SK-N-SH treated with all-trans-retinoic acid at 6 μM for 48 hours (cell line): ENCODE data around the gene ZNF185.

Source experiments
- ATAC-seq: fragments of 200-7000 bp; cut with Tn5 transposase; 3 replicates; pipeline ENCODE4 v1.9.1; 2020; ENCODE audit warnings: mild to moderate bottlenecking, moderate library complexity
- BACH2 ChIP-seq: fragments of 250-450 bp; sonication (Bioruptor Pico); IDR thresholded peaks from 2 replicates; pipeline ENCODE4 v1.9.0; 2021; ENCODE audit warnings: mild to moderate bottlenecking, borderline replicate concordance
- CREB5 ChIP-seq: fragments of 250-450 bp; sonication (Bioruptor Pico); IDR thresholded peaks from 2 replicates; pipeline ENCODE4 v1.5.1; 2020; ENCODE audit warnings: low read depth, mild to moderate bottlenecking, moderate library complexity
- CSDC2 ChIP-seq: fragments of 250-450 bp; sonication (Bioruptor Pico); IDR thresholded peaks from 2 replicates; pipeline ENCODE4 v1.5.0; 2020; ENCODE audit warnings: mild to moderate bottlenecking, moderate library complexity
- CSRNP3 ChIP-seq: fragments of 250-450 bp; sonication (Bioruptor Pico); IDR thresholded peaks from 2 replicates; pipeline ENCODE4 v1.5.1; 2021; ENCODE audit warnings: mild to moderate bottlenecking, moderate library complexity
- ESRRG ChIP-seq: fragments of 250-450 bp; sonication (Bioruptor Pico); IDR thresholded peaks from 2 replicates; pipeline ENCODE4 v1.6.1; 2021; ENCODE audit warnings: mild to moderate bottlenecking
- GLIS3 ChIP-seq: fragments of 250-450 bp; sonication (Bioruptor Pico); IDR thresholded peaks from 2 replicates; pipeline ENCODE4 v1.5.0; 2020; ENCODE audit warnings: mild to moderate bottlenecking, moderate library complexity
- ISL1 ChIP-seq: fragments of 250-450 bp; sonication (Bioruptor Pico); IDR thresholded peaks from 2 replicates; pipeline ENCODE4 v2.1.2; 2022; ENCODE audit warnings: mild to moderate bottlenecking, moderate library complexity
- OSR1 ChIP-seq: fragments of 250-450 bp; sonication (Bioruptor Pico); IDR thresholded peaks from 2 replicates; pipeline ENCODE4 v1.8.0; 2022; ENCODE audit warnings: moderate library complexity, mild to moderate bottlenecking, inconsistent platforms
- POU6F1 ChIP-seq: fragments of 250-450 bp; sonication (Bioruptor Pico); IDR thresholded peaks from 2 replicates; pipeline ENCODE4 v1.8.0; 2021; ENCODE audit warnings: low read depth, mild to moderate bottlenecking, moderate library complexity, borderline replicate concordance
- PPARA ChIP-seq: fragments of 250-450 bp; sonication (Bioruptor Pico); IDR thresholded peaks from 2 replicates; pipeline ENCODE4 v1.5.0; 2020; ENCODE audit warnings: mild to moderate bottlenecking, borderline replicate concordance
- SNAI2 ChIP-seq: fragments of 250-450 bp; sonication (Bioruptor Pico); IDR thresholded peaks from 2 replicates; pipeline ENCODE4 v1.5.0; 2020; ENCODE audit warnings: mild to moderate bottlenecking, moderate library complexity
- TOX ChIP-seq: fragments of 250-450 bp; sonication (Bioruptor Pico); IDR thresholded peaks from 2 replicates; pipeline ENCODE4 v1.8.0; 2021; ENCODE audit warnings: mild to moderate bottlenecking, moderate library complexity, borderline replicate concordance
- ZC3H10 ChIP-seq: fragments of 250-450 bp; sonication (Bioruptor Pico); IDR thresholded peaks from 2 replicates; pipeline ENCODE4 v1.5.1; 2021; ENCODE audit warnings: mild to moderate bottlenecking, moderate library complexity
- ZFP3 ChIP-seq: fragments of 250-450 bp; sonication (Bioruptor Pico); IDR thresholded peaks from 2 replicates; pipeline ENCODE4 v1.5.0; 2020; ENCODE audit warnings: mild to moderate bottlenecking, moderate library complexity
- ZFP30 ChIP-seq: fragments of 450-650 bp; formaldehyde crosslinking; IDR thresholded peaks from 2 replicates; pipeline ENCODE4 v1.5.0; 2022; ENCODE audit warnings: mild to moderate bottlenecking, moderate library complexity
- ZNF565 ChIP-seq: fragments of 450-650 bp; formaldehyde crosslinking; conservative IDR thresholded peaks from 2 replicates; pipeline ENCODE4 v1.5.0; 2020; ENCODE audit warnings: low read depth, mild to moderate bottlenecking, moderate library complexity
- ZNF8 ChIP-seq: fragments of 450-650 bp; formaldehyde crosslinking; IDR thresholded peaks from 2 replicates; pipeline ENCODE4 v1.5.0; 2020; ENCODE audit warnings: mild to moderate bottlenecking, moderate library complexity
- TF ChIP-seq, protein P1 (sequence below): fragments of 250-450 bp; sonication (Bioruptor Pico); IDR thresholded peaks from 2 replicates; pipeline ENCODE4 v1.5.0; 2020; ENCODE audit warnings: mild to moderate bottlenecking, moderate library complexity

Gene ZNF185

DNA sequence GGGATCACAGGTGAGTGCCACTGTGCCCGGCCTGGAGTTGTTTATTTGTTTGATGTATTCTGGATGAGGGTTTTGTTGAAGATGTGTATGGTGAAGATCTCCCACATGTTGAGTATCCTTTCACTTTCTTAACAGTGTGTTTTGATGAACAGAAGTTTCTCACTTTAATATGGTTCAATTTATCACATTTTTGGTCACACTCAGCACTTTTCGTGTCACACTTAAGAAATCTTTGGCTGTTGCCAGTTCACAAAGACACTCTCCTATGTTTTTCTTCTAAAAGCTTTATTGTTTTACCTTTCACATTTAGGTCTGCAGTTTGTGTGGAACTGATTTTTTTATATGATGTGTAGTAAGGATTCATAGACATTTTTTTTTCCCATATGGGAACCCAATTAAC lies 16.6 kb upstream of the ZNF185 start:
- no peak for ATAC-seq
- TF ChIP-seq ZFP30 (CRISPR knock-in tag) (no peak), OSR1 (no peak), SNAI2 (CRISPR knock-in tag) (no peak), CSDC2 (CRISPR knock-in tag) (no peak), GLIS3 (CRISPR knock-in tag) (no peak), TOX (CRISPR knock-in tag) (no peak), ZNF8 (CRISPR knock-in tag) (no peak), ZC3H10 (CRISPR knock-in tag) (no peak), ZNF565 (CRISPR knock-in tag) (no peak), CREB5 (CRISPR knock-in tag) (no peak), POU6F1 (CRISPR knock-in tag) (no peak), PPARA (CRISPR knock-in tag) (no peak)
- TF ChIP-seq, protein P1, sequence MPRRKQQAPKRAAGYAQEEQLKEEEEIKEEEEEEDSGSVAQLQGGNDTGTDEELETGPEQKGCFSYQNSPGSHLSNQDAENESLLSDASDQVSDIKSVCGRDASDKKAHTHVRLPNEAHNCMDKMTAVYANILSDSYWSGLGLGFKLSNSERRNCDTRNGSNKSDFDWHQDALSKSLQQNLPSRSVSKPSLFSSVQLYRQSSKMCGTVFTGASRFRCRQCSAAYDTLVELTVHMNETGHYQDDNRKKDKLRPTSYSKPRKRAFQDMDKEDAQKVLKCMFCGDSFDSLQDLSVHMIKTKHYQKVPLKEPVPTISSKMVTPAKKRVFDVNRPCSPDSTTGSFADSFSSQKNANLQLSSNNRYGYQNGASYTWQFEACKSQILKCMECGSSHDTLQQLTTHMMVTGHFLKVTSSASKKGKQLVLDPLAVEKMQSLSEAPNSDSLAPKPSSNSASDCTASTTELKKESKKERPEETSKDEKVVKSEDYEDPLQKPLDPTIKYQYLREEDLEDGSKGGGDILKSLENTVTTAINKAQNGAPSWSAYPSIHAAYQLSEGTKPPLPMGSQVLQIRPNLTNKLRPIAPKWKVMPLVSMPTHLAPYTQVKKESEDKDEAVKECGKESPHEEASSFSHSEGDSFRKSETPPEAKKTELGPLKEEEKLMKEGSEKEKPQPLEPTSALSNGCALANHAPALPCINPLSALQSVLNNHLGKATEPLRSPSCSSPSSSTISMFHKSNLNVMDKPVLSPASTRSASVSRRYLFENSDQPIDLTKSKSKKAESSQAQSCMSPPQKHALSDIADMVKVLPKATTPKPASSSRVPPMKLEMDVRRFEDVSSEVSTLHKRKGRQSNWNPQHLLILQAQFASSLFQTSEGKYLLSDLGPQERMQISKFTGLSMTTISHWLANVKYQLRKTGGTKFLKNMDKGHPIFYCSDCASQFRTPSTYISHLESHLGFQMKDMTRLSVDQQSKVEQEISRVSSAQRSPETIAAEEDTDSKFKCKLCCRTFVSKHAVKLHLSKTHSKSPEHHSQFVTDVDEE (CRISPR knock-in tag) = no peak

- ATAC-seq = no peak
- TF ChIP-seq BACH2 (CRISPR knock-in tag) (no peak), ZC3H10 (CRISPR knock-in tag) (no peak), ISL1 (CRISPR knock-in tag) (no peak), ZFP3 (CRISPR knock-in tag) (no peak), ZFP30 (CRISPR knock-in tag) (no peak), SNAI2 (CRISPR knock-in tag) (no peak), ZNF8 (CRISPR knock-in tag) (no peak), OSR1 (no peak)
- TF ChIP-seq, protein P1 (CRISPR knock-in tag) = no peak
Measured at GRCh38 chrX:152884171-152884570, 13.7 kb upstream of the ZNF185 start.

GRCh38 chrX:152886716-152887115 lies 11.2 kb upstream of the ZNF185 start:
- no peak for TF ChIP-seq ESRRG (CRISPR knock-in tag)
- TF ChIP-seq POU6F1 (CRISPR knock-in tag) = no peak
- no peak for TF ChIP-seq CSRNP3 (CRISPR knock-in tag)
- TF ChIP-seq ZC3H10 (CRISPR knock-in tag) = no peak
- ATAC-seq = no peak
